ENCODE results near the gene LRR1. TPM values are rescaled to one million over a fixed set of nuclear protein-coding genes. Genes with fewer than 3 reads are reported as not detected.

The LRR1 gene
- polyA plus RNA-seq, 1 experiment, result 8.6 TPM

DNA sequence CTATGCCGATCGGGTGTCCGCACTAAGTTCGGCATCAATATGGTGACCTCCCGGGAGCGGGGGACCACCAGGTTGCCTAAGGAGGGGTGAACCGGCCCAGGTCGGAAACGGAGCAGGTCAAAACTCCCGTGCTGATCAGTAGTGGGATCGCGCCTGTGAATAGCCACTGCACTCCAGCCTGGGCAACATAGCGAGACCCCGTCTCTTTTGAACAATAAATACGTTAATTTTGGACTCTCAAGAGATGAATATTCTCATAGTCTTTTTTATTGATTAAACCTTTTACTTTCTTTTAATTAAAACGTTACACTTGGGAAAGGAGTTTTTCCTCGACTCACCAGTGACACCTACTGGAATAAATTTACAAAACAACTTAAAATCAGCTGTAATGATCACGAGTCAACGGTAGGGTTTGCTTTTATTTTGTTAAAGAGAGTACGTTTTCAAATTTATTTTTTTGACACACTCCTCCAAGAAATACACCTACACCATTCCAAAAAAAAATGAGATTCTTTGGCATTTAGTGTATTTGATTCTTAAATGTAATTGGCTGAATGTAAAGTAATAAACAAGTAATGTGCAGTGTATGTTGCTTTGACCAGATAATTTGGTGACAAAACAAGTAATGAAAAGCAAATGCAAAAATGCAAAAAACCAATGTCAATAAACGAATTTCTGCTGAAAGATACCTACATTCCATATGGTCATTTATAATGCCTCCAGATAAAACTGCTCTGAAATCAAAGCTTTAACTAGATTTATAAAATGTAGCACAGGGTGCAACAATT, 11.9 kb upstream of the LRR1 start:
- H3K36me3 ChIP-seq (ENCODE audit: control insufficient read depth, insufficient read depth, low read length), result peaks cover 8% of the 10 kb centered on the region
- ChIA-PET CTCF (interaction anchor here (0.5 to 2.5 kb wide), 20 partner anchors 9 to 266 kb away, joined by 3 to 19 read pairs (median 4); partner anchors contain the start of genes LRR1, MGAT2, NEMF and RPL36AL), POLR2A (interaction anchor here (0.6 to 1.3 kb wide), 2 partner anchors 8 to 12 kb away, joined by 3 to 4 read pairs; partner anchors contain the start of gene LRR1)
- peak; percentile 37 for DNase-seq (ENCODE audit: low read depth)
- H3K27me3 ChIP-seq (ENCODE audit: control insufficient read depth, insufficient read depth, low read length), result no peaks in the 10 kb centered on the region
- TF ChIP-seq, protein P1, sequence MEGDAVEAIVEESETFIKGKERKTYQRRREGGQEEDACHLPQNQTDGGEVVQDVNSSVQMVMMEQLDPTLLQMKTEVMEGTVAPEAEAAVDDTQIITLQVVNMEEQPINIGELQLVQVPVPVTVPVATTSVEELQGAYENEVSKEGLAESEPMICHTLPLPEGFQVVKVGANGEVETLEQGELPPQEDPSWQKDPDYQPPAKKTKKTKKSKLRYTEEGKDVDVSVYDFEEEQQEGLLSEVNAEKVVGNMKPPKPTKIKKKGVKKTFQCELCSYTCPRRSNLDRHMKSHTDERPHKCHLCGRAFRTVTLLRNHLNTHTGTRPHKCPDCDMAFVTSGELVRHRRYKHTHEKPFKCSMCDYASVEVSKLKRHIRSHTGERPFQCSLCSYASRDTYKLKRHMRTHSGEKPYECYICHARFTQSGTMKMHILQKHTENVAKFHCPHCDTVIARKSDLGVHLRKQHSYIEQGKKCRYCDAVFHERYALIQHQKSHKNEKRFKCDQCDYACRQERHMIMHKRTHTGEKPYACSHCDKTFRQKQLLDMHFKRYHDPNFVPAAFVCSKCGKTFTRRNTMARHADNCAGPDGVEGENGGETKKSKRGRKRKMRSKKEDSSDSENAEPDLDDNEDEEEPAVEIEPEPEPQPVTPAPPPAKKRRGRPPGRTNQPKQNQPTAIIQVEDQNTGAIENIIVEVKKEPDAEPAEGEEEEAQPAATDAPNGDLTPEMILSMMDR (IDR thresholded peaks at IDR 0.05; ENCODE audit: insufficient read depth, low read depth, low read length), result peak; percentile 68
- no peak overlapping the region for H3K4me3 ChIP-seq (ENCODE audit: low read depth, low read length)

DNA sequence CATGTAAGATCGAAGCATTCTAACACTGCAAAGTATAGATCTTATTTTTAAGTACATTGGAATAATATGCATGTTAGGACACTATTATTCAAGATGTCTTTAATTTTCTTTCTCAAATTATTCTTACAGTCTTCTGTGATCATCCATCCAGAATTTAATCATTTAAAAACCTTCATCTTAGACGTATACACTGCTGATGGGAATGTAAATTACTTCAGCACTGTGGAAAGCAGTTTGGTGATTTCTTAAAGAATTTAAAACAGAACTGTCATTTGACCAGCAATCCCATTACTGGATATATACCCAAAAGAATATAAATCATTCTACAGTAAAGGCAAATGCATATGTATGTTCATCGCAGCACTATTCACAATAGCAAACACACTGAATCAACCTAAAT, 9.4 kb upstream of the LRR1 start:
- Histone ChIP-seq H3K4me3 (ENCODE audit: low read depth, low read length) (no peak overlapping the region), H3K27me3 (ENCODE audit: control insufficient read depth, insufficient read depth, low read length) (no peaks in the 10 kb centered on the region), H3K36me3 (ENCODE audit: control insufficient read depth, insufficient read depth, low read length) (no peaks in the 10 kb centered on the region)
- ChIA-PET POLR2A (no interaction called here), CTCF (interaction anchor here (0.9 kb wide), 1 partner anchor 16 kb away, joined by 3 read pairs; no protein-coding TSS in a partner anchor)
- no peak for DNase-seq (ENCODE audit: low read depth)
- TF ChIP-seq, protein P1 (IDR thresholded peaks at IDR 0.05; ENCODE audit: insufficient read depth, low read depth, low read length), result no peak

DNA sequence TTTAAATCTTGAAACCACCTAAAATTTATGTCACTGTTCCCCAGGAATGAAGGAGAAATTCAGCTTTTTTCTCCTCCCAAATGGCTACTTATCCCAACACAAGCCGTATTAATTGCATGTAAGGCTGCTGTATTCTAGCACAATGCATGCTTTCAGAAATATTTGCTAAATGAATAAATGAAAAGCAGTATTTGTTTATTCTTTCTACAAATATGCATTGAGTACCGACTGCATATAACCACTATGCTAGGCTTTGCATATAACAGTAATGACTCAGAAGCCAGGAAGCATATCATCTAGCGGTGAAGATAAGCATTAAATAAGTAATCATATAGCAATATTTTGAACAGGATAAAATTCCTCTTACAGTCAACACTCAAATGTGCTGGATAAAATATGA, 5.7 kb upstream of the LRR1 start:
- no peaks in the 10 kb centered on the region for H3K27me3 ChIP-seq (ENCODE audit: control insufficient read depth, insufficient read depth, low read length)
- TF ChIP-seq, protein P1 (IDR thresholded peaks at IDR 0.05; ENCODE audit: insufficient read depth, low read depth, low read length), result no peak
- DNase-seq (ENCODE audit: low read depth), result no peak
- ChIA-PET CTCF (interaction anchor here (0.7 to 1.2 kb wide), 2 partner anchors 41 to 176 kb away, joined by 3 read pairs; no protein-coding TSS in a partner anchor), POLR2A (no interaction called here)
- H3K36me3 ChIP-seq (ENCODE audit: control insufficient read depth, insufficient read depth, low read length), result no peaks in the 10 kb centered on the region
- H3K4me3 ChIP-seq (ENCODE audit: low read depth, low read length), result no peak overlapping the region

DNA sequence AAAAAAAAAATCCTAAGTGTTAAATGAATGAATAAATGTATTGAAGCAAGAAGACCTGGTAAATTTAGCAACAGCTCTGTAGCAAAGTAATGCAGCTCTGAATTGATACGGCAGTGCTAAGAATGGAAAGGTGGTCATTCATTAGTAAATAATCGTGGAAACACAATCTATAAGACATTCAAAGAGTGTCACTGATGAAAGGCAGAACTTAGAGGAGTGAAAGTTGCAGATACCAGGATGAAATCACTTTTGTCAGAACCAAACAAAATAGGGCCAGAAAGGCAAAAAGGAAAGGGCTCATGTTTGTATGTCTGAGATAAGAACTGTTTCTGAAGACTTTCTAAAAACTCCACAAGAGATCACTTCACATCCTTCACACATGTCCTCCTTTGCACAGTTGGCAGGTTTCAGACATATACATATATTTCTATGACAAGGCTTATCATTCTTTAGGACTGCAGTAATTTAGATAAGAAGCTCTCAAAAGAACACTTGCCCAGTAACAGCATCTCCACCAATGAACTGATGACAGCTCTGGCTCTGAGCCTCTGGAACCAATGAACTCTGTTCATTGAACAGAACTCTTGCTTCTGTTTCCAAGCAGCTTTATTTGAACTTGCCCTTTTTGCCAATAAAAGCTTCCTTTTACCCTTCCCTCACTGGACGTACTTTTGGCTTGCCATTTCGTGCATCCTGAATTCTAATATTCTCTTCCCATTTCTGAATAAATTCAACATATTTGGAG, 4.2 kb upstream of the LRR1 start:
- DNase-seq (ENCODE audit: low read depth), result no peak
- TF ChIP-seq, protein P1 (IDR thresholded peaks at IDR 0.05; ENCODE audit: insufficient read depth, low read depth, low read length), result no peak
- Histone ChIP-seq H3K4me3 (ENCODE audit: low read depth, low read length) (no peak overlapping the region), H3K27me3 (ENCODE audit: control insufficient read depth, insufficient read depth, low read length) (no peaks in the 10 kb centered on the region), H3K36me3 (ENCODE audit: control insufficient read depth, insufficient read depth, low read length) (no peaks in the 10 kb centered on the region)
- ChIA-PET POLR2A (interaction anchor here (0.7 kb wide), 1 partner anchor 8 kb away, joined by 3 read pairs; the partner anchor contains the start of gene RPS29), CTCF (interaction anchor here (0.8 to 2.6 kb wide), 2 partner anchors 8 to 9 kb away, joined by 3 to 8 read pairs; partner anchors contain the start of gene RPS29)

DNA sequence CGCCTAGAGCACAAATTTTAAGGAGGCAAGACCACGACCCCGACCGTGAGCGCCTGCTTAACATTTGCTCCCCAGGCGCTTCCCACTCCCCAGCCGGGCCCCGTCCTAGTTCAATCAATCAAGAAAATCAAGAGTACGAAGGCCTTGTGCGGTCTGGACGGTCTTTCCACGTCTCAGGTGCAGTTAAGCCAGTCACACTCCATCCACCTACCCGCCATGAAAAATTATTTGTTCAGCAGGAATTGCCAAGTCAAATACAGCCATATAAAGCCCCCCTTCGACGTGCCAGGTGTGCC, 603 bp upstream of the LRR1 start:
- Histone ChIP-seq H3K36me3 (ENCODE audit: control insufficient read depth, insufficient read depth, low read length) (no peaks in the 10 kb centered on the region), H3K4me3 (ENCODE audit: low read depth, low read length) (peak overlapping the region; percentile 96), H3K27me3 (ENCODE audit: control insufficient read depth, insufficient read depth, low read length) (no peaks in the 10 kb centered on the region)
- CTCF ChIA-PET, result interaction anchor here (1.0 to 1.8 kb wide), 4 partner anchors 11 to 255 kb away, joined by 3 to 19 read pairs (median 4); partner anchors contain the start of genes MGAT2, NEMF, RPL36AL and RPS29
- no peak for DNase-seq (ENCODE audit: low read depth)
- POLR2A ChIA-PET, result interaction anchor here (1.3 kb wide), 1 partner anchor 12 kb away, joined by 4 read pairs; the partner anchor contains the start of gene RPS29
- TF ChIP-seq, protein P1 (IDR thresholded peaks at IDR 0.05; ENCODE audit: insufficient read depth, low read depth, low read length), result no peak

Data from BJ (cell line).